ENCODE results near the gene ACBD4. TPM values are rescaled to one million over a fixed set of nuclear protein-coding genes. Genes with fewer than 3 reads are reported as not detected.

ACBD4 gene
- total RNA-seq, 1 experiment from 2014 or later, result 9.7 TPM

- Histone ChIP-seq H3K4me2 (ENCODE audit: insufficient read depth, insufficient read length, low read length) (no peak overlapping the region), H2BK120ac (ENCODE audit: low read depth, low read length, poor library complexity, severe bottlenecking) (no peak overlapping the region), H3K23ac (ENCODE audit: insufficient read length, low read depth, low read length) (no peak overlapping the region), H3K79me1 (ENCODE audit: insufficient read depth, low read depth, low read length, poor library complexity, severe bottlenecking) (no peaks in the 10 kb centered on the region), H2BK15ac (ENCODE audit: low read depth, low read length) (no peak overlapping the region), H3K27ac (ENCODE audit: insufficient read length, low read depth, low read length) (no peak overlapping the region), H2BK20ac (ENCODE audit: low read depth, low read length, poor library complexity, severe bottlenecking) (no peak overlapping the region), H2AK5ac (ENCODE audit: insufficient read length, low read length) (no peak overlapping the region), H3K4ac (ENCODE audit: low read depth, low read length) (no peak overlapping the region), H2BK5ac (ENCODE audit: insufficient read length, low read length) (no peak overlapping the region), H3K18ac (ENCODE audit: insufficient read length, low read depth, low read length) (no peak overlapping the region), H3K4me1 (ENCODE audit: insufficient read depth, low read length) (no peaks in the 10 kb centered on the region), H3K14ac (ENCODE audit: insufficient read depth, low read length) (no peak overlapping the region; the same call in 1 of the 2 replicates), H4K5ac (ENCODE audit: insufficient read length, low read depth, low read length) (no peak overlapping the region), H3K9ac (ENCODE audit: extremely low read depth, insufficient read length, low read length) (no peak overlapping the region), H2BK12ac (ENCODE audit: insufficient read length, low read depth, low read length) (no peak overlapping the region), H3K79me2 (ENCODE audit: insufficient read depth, low read length) (no peaks in the 10 kb centered on the region), H4K20me1 (ENCODE audit: control insufficient read depth, insufficient read depth, insufficient read length) (no peaks in the 10 kb centered on the region), H3K9me3 (ENCODE audit: control insufficient read depth, low read depth, low read length) (no peaks in the 10 kb centered on the region), H4K8ac (replicated peaks; ENCODE audit: insufficient read length, low read depth, low read length) (no peak overlapping the region), H4K91ac (ENCODE audit: insufficient read length, low read depth, low read length) (no peak overlapping the region), H3T11ph (ENCODE audit: low read length) (no peak overlapping the region), H3K23me2 (ENCODE audit: insufficient read length, low read depth, low read length, poor library complexity, severe bottlenecking) (no peaks in the 10 kb centered on the region), H2AFZ (ENCODE audit: low read length) (no peak overlapping the region), H3K56ac (ENCODE audit: insufficient read length, low read depth, low read length) (no peak overlapping the region), H3K27me3 (ENCODE audit: insufficient read depth, low read length) (no peaks in the 10 kb centered on the region)
- Mint-ChIP-seq H3K9me3 (no peaks in the 10 kb centered on the region), H3K36me3 (ENCODE audit: insufficient read depth in 1 of 3, low read depth in 3 of 3) (peaks cover 0 to 4% (median 0%) of the 10 kb centered on the region in 3 experiments; a peak in 4 of 7 replicates), H3K4me1 (peaks cover 8 to 31% of the 10 kb centered on the region in 2 experiments), H3K27me3 (ENCODE audit: low read depth) (no peaks in the 10 kb centered on the region), H3K27ac (no peak overlapping the region; a peak in 1 of 7 replicates), H3K4me3 (peak overlapping the region in 1 of 2 experiments; percentile 29; a peak in 1 of 5 replicates)
- DNase-seq, result no peak
- no CpG with 5 or more reads among the region's 20 CpGs for WGBS (ENCODE audit: extremely low coverage, insufficient read length, low lambda C conversion rate)
- TF ChIP-seq CTCF (conservative IDR thresholded peaks at IDR 0.05), result no peak
Measured at GRCh38 chr17:45117848-45118646, 17.4 kb upstream of the ACBD4 start.

Measured in H9 (cell line).